NCI-H146 treated with DMSO at 0.1 percent for 48 hours (cell line): Measurements from ENCODE around the gene PPARG.

Experiments used
- DNase-seq: peaks from one replicate; lab custom pipeline; 2025; ENCODE audit not compliant: unreplicated experiment; lab: John Stamatoyannopoulos, UW

The PPARG gene

GRCh38 chr3:12342151-12342550, 53.3 kb downstream of the PPARG start:
- no peak for DNase-seq

- DNase-seq: no peak
Measured at GRCh38 chr3:12343047-12343501, 54.2 kb downstream of the PPARG start.

GRCh38 chr3:12345141-12345561, 56.3 kb downstream of the PPARG start:
- DNase-seq: no peak

GRCh38 chr3:12345584-12346494, 57.0 kb downstream of the PPARG start:
- no peak for DNase-seq

- DNase-seq: no peak
Measured at GRCh38 chr3:12347301-12347700, 58.4 kb downstream of the PPARG start.

- no peak for DNase-seq
Measured at GRCh38 chr3:12349895-12350811, 61.3 kb downstream of the PPARG start.

GRCh38 chr3:12351145-12351544, 62.3 kb downstream of the PPARG start:
- no peak for DNase-seq

GRCh38 chr3:12352253-12352652, 63.4 kb downstream of the PPARG start:
- DNase-seq: no peak

GRCh38 chr3:12352755-12353154, 63.9 kb downstream of the PPARG start:
- DNase-seq: no peak

- no peak for DNase-seq
Measured at GRCh38 chr3:12353796-12354525, 65.1 kb downstream of the PPARG start.

- DNase-seq: no peak
Measured at GRCh38 chr3:12356175-12356574, 67.3 kb downstream of the PPARG start.

- DNase-seq: no peak
Measured at GRCh38 chr3:12356996-12357395, 68.1 kb downstream of the PPARG start.

- no peak for DNase-seq
Measured at GRCh38 chr3:12357456-12357855, 68.6 kb downstream of the PPARG start.

- DNase-seq: no peak
Measured at GRCh38 chr3:12363397-12364195, 74.7 kb downstream of the PPARG start.

- no peak for DNase-seq
Measured at GRCh38 chr3:12367346-12367745, 78.5 kb downstream of the PPARG start.

GRCh38 chr3:12369029-12369428, 80.2 kb downstream of the PPARG start:
- DNase-seq: no peak

- DNase-seq: no peak
Measured at GRCh38 chr3:12369598-12369997, 80.7 kb downstream of the PPARG start.

- no peak for DNase-seq
Measured at GRCh38 chr3:12370758-12371157, 81.9 kb downstream of the PPARG start.

GRCh38 chr3:12371525-12372140, 82.8 kb downstream of the PPARG start:
- no peak for DNase-seq
